22Rv1 (cell line): ENCODE data around the gene SP1.
A peak's percentile ranks its signal among the peaks of the same experiment; 100 is the strongest.

Experiments used
- H3K27ac ChIP-seq: fragments of 450-650 bp; 2 replicates; pipeline ENCODE4 v1.5.1; 2017
- ZFX ChIP-seq: fragments of 450-650 bp; IDR thresholded peaks from 2 replicates; pipeline ENCODE4 v1.6.1; 2017; ENCODE audit warnings: antibody characterized with exemption, borderline replicate concordance
- TF ChIP-seq, protein P1 (sequence below): fragments of 450-650 bp; IDR thresholded peaks from 2 replicates; pipeline ENCODE4 v1.5.1; 2017; ENCODE audit warnings: mild to moderate bottlenecking

Gene SP1

DNA sequence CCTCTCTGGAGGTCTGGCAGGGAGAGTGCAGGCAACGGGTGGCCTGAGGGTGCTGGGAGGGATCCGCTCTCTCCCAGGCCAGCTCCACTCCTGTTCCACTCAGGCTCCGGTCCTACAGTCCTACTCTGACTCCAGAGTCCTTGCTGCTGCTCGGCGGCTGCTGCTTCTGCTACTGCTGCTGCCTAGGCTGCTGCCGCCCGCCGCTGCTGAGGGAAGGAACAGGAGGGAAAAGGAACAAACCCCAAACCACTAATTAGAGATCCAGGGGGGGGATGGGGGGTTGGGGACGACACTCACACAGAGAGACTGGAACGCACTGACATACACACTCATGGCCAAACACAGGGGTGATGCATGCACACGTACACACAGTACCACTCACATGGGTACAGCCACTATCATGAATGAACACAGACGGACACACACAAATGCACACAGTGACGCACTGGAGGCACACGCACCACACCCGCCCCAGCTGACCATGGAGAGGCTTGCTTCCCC, 43.7 kb upstream of the SP1 start, which contains the start of gene SP7:
Gene SP7, minus strand, starts transcription at position 174 of the 501 bp plus-strand sequence. CDS start 708 bp downstream, outside the sequence.
- TF ChIP-seq ZFX: no peak
- TF ChIP-seq, protein P1, sequence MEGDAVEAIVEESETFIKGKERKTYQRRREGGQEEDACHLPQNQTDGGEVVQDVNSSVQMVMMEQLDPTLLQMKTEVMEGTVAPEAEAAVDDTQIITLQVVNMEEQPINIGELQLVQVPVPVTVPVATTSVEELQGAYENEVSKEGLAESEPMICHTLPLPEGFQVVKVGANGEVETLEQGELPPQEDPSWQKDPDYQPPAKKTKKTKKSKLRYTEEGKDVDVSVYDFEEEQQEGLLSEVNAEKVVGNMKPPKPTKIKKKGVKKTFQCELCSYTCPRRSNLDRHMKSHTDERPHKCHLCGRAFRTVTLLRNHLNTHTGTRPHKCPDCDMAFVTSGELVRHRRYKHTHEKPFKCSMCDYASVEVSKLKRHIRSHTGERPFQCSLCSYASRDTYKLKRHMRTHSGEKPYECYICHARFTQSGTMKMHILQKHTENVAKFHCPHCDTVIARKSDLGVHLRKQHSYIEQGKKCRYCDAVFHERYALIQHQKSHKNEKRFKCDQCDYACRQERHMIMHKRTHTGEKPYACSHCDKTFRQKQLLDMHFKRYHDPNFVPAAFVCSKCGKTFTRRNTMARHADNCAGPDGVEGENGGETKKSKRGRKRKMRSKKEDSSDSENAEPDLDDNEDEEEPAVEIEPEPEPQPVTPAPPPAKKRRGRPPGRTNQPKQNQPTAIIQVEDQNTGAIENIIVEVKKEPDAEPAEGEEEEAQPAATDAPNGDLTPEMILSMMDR: no peak
- H3K27ac ChIP-seq: no peak within 1 kb of the TSS

DNA sequence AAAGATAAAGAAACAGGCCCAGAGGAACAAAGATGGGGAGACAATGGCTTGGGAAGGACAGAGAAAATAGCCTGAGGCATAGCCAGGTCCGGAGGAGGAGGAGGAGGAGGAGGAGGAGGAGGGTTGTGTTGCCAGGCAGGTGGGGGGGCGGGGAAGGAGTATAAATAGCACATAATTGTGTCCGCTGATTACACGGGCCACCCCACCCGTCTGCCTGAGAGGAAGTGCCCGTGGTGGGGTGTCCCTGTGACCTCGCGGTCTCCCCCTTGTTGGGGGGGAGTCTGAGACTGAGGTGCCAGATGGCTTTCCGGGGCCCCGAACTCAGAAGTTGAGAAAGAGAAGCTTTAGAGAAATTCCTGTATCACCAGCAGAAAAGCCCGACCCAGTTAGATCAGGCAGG, 42.0 kb upstream of the SP1 start:
- TF ChIP-seq ZFX: no peak
- TF ChIP-seq, protein P1: no peak
- no peak overlapping the region for H3K27ac ChIP-seq

DNA sequence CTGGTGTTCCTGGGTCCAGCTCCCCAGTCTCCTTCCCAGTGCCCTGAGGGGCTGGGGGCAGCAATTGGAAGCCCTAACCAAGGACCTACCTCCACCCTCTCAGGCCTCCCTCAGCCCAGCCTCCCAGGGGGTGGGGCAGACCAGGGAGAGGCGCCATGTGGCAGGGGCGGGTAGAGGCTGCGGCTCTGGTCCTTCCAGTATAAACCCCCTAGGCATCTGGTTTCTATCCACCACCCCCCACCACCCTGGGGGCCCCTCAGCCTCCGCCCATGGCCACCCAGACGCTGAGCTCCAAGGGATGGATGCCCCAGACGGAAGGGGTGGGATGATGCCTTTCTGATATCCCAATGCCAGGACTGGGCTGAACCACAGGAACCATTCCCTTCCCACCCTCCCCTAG, 41.1 kb upstream of the SP1 start:
- no peak for TF ChIP-seq ZFX
- TF ChIP-seq, protein P1: no peak
- H3K27ac ChIP-seq: no peak overlapping the region

DNA sequence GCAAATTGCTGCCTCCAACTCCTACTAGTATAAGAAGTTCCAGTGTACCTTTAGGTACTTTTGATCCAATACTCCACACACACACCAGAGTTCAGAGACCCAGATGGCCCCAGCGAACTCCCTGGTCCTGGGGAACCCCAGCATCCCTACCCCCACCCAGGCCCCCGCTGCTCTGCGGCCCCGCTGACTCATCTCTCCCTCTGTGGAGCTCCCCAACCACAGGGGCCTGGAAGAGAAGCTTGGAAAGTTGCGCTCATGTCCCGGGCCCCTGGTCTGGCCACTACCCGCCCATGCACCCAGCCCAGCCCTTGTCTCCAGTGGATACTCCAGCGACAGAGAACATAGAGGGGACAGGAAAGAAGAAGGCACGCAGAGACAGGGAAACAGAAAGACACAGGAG, 39.6 kb upstream of the SP1 start:
- no peak overlapping the region for H3K27ac ChIP-seq
- TF ChIP-seq, protein P1: no peak

DNA sequence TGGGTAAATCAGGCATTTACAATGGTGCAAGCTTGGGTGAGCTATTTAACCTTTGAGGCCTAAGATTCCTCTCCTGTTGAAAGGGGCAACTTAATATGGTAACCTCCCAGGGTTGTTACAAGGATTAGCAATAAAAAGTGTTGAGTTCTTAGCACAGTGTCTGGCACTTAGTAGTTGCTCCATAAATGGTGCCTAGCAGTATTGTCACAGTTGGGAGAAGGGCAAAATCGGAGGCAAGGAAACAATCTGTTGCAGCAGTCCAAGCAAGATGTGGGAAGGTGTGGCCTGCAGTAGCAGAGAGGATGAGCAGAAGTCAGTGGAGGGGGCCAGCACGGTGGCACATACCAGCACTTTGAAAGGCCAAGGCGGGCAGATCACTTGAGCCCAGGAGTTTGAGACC, 36.5 kb upstream of the SP1 start:
- TF ChIP-seq, protein P1: no peak
- TF ChIP-seq ZFX: no peak
- no peak overlapping the region for H3K27ac ChIP-seq

DNA sequence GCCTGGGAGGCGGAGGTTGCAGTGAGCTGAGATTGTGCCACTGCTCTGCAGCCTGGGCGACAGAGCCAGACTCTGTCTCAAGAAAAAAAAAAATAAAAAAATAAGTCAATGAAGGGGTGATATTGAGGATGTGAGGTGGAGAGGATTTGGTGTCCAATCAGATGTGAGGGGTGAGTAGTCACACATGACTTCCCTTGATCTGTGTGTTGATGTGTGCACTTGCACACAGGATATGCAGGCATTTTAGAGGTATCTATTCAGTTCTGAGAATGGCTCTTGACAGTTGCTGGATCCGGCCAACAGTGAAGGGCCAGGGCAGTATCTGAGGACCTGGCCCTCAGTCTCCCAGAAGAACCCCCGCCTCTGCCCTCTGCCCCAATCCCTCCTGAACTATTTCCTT, 36.0 kb upstream of the SP1 start:
- TF ChIP-seq, protein P1: no peak
- no peak for TF ChIP-seq ZFX
- H3K27ac ChIP-seq: no peak overlapping the region

DNA sequence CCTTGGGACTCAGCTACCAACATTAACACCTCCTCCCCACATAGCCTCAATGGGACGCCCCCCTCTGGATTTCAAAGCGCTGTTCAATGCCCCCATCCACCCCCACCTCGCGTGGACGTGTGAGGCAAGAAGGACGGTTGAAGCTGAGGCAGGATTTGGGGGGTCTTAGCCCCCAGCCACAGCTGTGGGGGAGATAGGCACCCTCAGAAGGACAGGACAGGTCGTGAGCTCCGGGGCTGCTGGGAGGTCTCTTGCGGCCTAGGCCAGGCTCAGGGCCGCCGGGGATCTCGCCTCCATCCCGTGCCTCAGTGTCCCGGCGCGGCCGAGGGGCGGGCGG, 35.5 kb upstream of the SP1 start:
- H3K27ac ChIP-seq: peak overlapping the region; percentile 46
- TF ChIP-seq, protein P1: no peak
- no peak for TF ChIP-seq ZFX
